Astrocyte (in vitro differentiated cells and primary cell): ENCODE measurements around the gene STRADB. TPM values are rescaled to one million over a fixed set of nuclear protein-coding genes. Genes with fewer than 3 reads are reported as not detected.

Experiments used
- DNase-seq: peaks from one replicate; pipeline ENCODE4 v3.0.0-alpha.2; 2010; ENCODE audit warnings: low read depth
- FAIRE-seq: peaks from 2 replicates; lab custom pipeline; 2011; peaks lifted over from hg19 to GRCh38; lab: Jason Lieb, UNC
- H2AFZ ChIP-seq: 2 replicates; pipeline ENCODE4 v1.6.0; 2012; ENCODE audit warnings: low read depth, low read length, inconsistent platforms
- H3K27ac ChIP-seq: 2 replicates; pipeline ENCODE4 v1.5.1; 2011; ENCODE audit warnings: low read depth, low read length, inconsistent platforms
- H3K27me3 ChIP-seq: 2 replicates; pipeline ENCODE4 v1.6.0; 2011; ENCODE audit warnings: low read length, inconsistent platforms; ENCODE audit not compliant: insufficient read depth
- H3K36me3 ChIP-seq: 2 replicates; pipeline ENCODE4 v1.5.1; 2011; ENCODE audit warnings: low read length, inconsistent platforms; ENCODE audit not compliant: insufficient read depth
- H3K4me1 ChIP-seq: 2 replicates; pipeline ENCODE4 v1.5.1; 2011; ENCODE audit warnings: low read length, inconsistent platforms; ENCODE audit not compliant: insufficient read depth
- H3K4me2 ChIP-seq: 2 replicates; pipeline ENCODE4 v1.6.0; 2012; ENCODE audit warnings: low read length, inconsistent platforms
- H3K4me3 ChIP-seq: 2 replicates; pipeline ENCODE4 v1.5.1; 2011; ENCODE audit warnings: low read depth, mild to moderate bottlenecking, low read length, inconsistent platforms; ENCODE audit not compliant: insufficient read depth
- H3K79me2 ChIP-seq: 2 replicates; pipeline ENCODE4 v1.6.0; 2012; ENCODE audit warnings: mild to moderate bottlenecking, low read length, inconsistent platforms; ENCODE audit not compliant: insufficient read depth
- H3K9ac ChIP-seq: 2 replicates; pipeline ENCODE4 v1.6.0; 2012; ENCODE audit warnings: mild to moderate bottlenecking, low read length, inconsistent platforms
- H3K9me3 ChIP-seq: 2 replicates; pipeline ENCODE4 v1.5.1; 2012; ENCODE audit warnings: low read depth, mild to moderate bottlenecking, low read length, inconsistent platforms; ENCODE audit not compliant: insufficient read depth
- H4K20me1 ChIP-seq: 2 replicates; pipeline ENCODE4 v1.6.0; 2012; ENCODE audit warnings: low read length, inconsistent platforms; ENCODE audit not compliant: insufficient read depth
- H3K27ac Mint-ChIP-seq: one replicate; pipeline ENCODE4 v1.8.0; 2021; ENCODE audit warnings: mild to moderate bottlenecking, mixed read lengths; ENCODE audit not compliant: unreplicated experiment
- H3K27me3 Mint-ChIP-seq: one replicate; pipeline ENCODE4 v1.8.0; 2021; ENCODE audit warnings: low read depth, mixed read lengths; ENCODE audit not compliant: unreplicated experiment
- H3K36me3 Mint-ChIP-seq: one replicate; pipeline ENCODE4 v1.8.0; 2021; ENCODE audit warnings: low read depth, mixed read lengths; ENCODE audit not compliant: unreplicated experiment
- H3K4me1 Mint-ChIP-seq: one replicate; pipeline ENCODE4 v1.8.0; 2021; ENCODE audit warnings: low read depth, mixed read lengths; ENCODE audit not compliant: unreplicated experiment
- H3K4me3 Mint-ChIP-seq: one replicate; pipeline ENCODE4 v1.8.0; 2021; ENCODE audit warnings: mild to moderate bottlenecking, moderate library complexity, mixed read lengths; ENCODE audit not compliant: unreplicated experiment
- H3K9me3 Mint-ChIP-seq: one replicate; pipeline ENCODE4 v1.8.0; 2021; ENCODE audit warnings: mild to moderate bottlenecking, mixed read lengths; ENCODE audit not compliant: unreplicated experiment
- EZH2 ChIP-seq: IDR thresholded peaks from 2 replicates; pipeline ENCODE4 v1.6.1; 2012; ENCODE audit warnings: mild to moderate bottlenecking, low read length, inconsistent platforms; ENCODE audit not compliant: insufficient read depth
- total RNA-seq: library from RNA; stranded (reverse); gene quantifications from 2 replicates; pipeline ENCODE4 v1.2.1, GENCODE V29; 2021
- TF ChIP-seq, protein P1 (sequence below): IDR thresholded peaks from 2 replicates; pipeline ENCODE4 v1.5.1; 2011; ENCODE audit warnings: low read depth, mild to moderate bottlenecking, inconsistent platforms, low read length, moderate library complexity; ENCODE audit not compliant: insufficient read depth

STRADB gene
- total RNA-seq, 1 donor from 2014 or later = 40.5 TPM

DNA sequence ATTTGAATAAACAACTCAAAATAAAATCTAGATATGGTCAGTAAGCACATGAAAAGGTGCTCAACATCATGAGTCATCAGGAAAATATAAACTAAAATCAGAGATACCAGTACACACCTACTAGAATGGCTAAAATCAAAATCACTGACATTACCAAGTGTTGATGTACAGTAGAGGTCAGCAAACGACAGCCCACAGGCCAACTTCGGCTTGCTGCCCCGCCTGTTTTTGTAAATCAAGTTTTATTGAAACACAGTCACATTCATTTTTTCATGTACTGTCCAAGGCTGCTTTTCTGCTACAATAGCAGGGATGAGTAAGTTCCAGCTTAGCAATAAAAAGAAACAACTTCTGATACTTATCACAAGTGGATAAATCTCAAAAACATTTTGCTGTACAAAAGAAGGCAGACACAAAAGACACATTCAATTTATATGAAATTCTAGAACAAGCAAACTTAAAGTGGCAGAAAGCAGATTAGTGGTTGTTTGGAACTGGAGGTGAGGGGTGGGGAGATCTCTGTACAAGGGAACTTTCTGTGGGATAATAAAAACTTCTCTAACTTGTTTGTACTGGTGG is 32.4 kb upstream of the STRADB start:
- TF ChIP-seq, protein P1, sequence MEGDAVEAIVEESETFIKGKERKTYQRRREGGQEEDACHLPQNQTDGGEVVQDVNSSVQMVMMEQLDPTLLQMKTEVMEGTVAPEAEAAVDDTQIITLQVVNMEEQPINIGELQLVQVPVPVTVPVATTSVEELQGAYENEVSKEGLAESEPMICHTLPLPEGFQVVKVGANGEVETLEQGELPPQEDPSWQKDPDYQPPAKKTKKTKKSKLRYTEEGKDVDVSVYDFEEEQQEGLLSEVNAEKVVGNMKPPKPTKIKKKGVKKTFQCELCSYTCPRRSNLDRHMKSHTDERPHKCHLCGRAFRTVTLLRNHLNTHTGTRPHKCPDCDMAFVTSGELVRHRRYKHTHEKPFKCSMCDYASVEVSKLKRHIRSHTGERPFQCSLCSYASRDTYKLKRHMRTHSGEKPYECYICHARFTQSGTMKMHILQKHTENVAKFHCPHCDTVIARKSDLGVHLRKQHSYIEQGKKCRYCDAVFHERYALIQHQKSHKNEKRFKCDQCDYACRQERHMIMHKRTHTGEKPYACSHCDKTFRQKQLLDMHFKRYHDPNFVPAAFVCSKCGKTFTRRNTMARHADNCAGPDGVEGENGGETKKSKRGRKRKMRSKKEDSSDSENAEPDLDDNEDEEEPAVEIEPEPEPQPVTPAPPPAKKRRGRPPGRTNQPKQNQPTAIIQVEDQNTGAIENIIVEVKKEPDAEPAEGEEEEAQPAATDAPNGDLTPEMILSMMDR = no peak
- no peak for TF ChIP-seq EZH2
- Mint-ChIP-seq H3K9me3 (no peaks in the 10 kb centered on the region), H3K4me3 (no peak overlapping the region), H3K36me3 (no peaks in the 10 kb centered on the region), H3K4me1 (peaks cover 11% of the 10 kb centered on the region), H3K27me3 (no peaks in the 10 kb centered on the region), H3K27ac (no peak overlapping the region)
- Histone ChIP-seq H3K79me2 (peaks cover 36% of the 10 kb centered on the region), H3K9me3 (no peaks in the 10 kb centered on the region), H3K4me2 (no peak overlapping the region), H3K4me1 (peaks cover 19% of the 10 kb centered on the region), H3K27me3 (no peaks in the 10 kb centered on the region), H3K36me3 (no peaks in the 10 kb centered on the region), H3K9ac (no peak overlapping the region), H2AFZ (no peak overlapping the region), H3K4me3 (no peak overlapping the region), H3K27ac (no peak overlapping the region), H4K20me1 (peaks cover 10% of the 10 kb centered on the region)
- no peak for DNase-seq
- peak; percentile 39 for FAIRE-seq

GRCh38 chr2:201419986-201420385 is 31.6 kb upstream of the STRADB start:
- TF ChIP-seq, protein P1 = no peak
- TF ChIP-seq EZH2 = no peak
- H3K27ac Mint-ChIP-seq = peak overlapping the region; percentile 80
- Histone ChIP-seq H3K4me3 (no peak overlapping the region), H3K27ac (peak overlapping the region; percentile 73), H3K27me3 (no peaks in the 10 kb centered on the region), H3K4me1 (peaks cover 15% of the 10 kb centered on the region), H3K79me2 (peaks cover 32% of the 10 kb centered on the region), H4K20me1 (peaks cover 8% of the 10 kb centered on the region), H3K9ac (peak overlapping the region; percentile 32), H3K4me2 (peak overlapping the region; percentile 45), H3K9me3 (no peaks in the 10 kb centered on the region), H2AFZ (no peak overlapping the region), H3K36me3 (no peaks in the 10 kb centered on the region)
- no peak overlapping the region for H3K4me3 Mint-ChIP-seq
- H3K4me1 Mint-ChIP-seq = peaks cover 11% of the 10 kb centered on the region
- FAIRE-seq (no peak), DNase-seq (no peak)
- H3K36me3 Mint-ChIP-seq = no peaks in the 10 kb centered on the region
- no peaks in the 10 kb centered on the region for H3K27me3 Mint-ChIP-seq
- no peaks in the 10 kb centered on the region for H3K9me3 Mint-ChIP-seq

- H3K4me2 ChIP-seq = peak overlapping the region; percentile 45
- FAIRE-seq (peak; percentile 50), DNase-seq (peak; percentile 83)
- Mint-ChIP-seq H3K4me1 (peaks cover 11% of the 10 kb centered on the region), H3K9me3 (no peaks in the 10 kb centered on the region), H3K27me3 (no peaks in the 10 kb centered on the region), H3K27ac (peak overlapping the region; percentile 63), H3K36me3 (no peaks in the 10 kb centered on the region), H3K4me3 (no peak overlapping the region)
- H3K79me2 ChIP-seq = peaks cover 33% of the 10 kb centered on the region
- no peak overlapping the region for H2AFZ ChIP-seq
- H4K20me1 ChIP-seq = peaks cover 8% of the 10 kb centered on the region
- H3K4me1 ChIP-seq = peaks cover 11% of the 10 kb centered on the region
- TF ChIP-seq EZH2 = no peak
- TF ChIP-seq, protein P1 = no peak
- no peak overlapping the region for H3K4me3 ChIP-seq
- H3K27me3 ChIP-seq = no peaks in the 10 kb centered on the region
- peak overlapping the region; percentile 32 for H3K9ac ChIP-seq
- no peaks in the 10 kb centered on the region for H3K36me3 ChIP-seq
- no peaks in the 10 kb centered on the region for H3K9me3 ChIP-seq
- H3K27ac ChIP-seq = peak overlapping the region; percentile 73
Measured at GRCh38 chr2:201420442-201421113, 31.0 kb upstream of the STRADB start.
